ENCODE measurements around the gene NPC1L1. TPM values are rescaled to one million over a fixed set of nuclear protein-coding genes. Genes with fewer than 3 reads are reported as not detected.

NPC1L1 gene
- total RNA-seq, 6 experiments from 2014 or later: not detected

GRCh38 chr7:44549457-44549856 is 8.3 kb upstream of the NPC1L1 start:
- no peaks in the 10 kb centered on the region for H3K9me3 Mint-ChIP-seq
- no peaks in the 10 kb centered on the region for H3K36me3 Mint-ChIP-seq (ENCODE audit: low read depth)
- no peak overlapping the region for H3K27ac Mint-ChIP-seq
- H3K27me3 Mint-ChIP-seq (ENCODE audit: insufficient read depth): peaks cover 25% of the 10 kb centered on the region
- peaks cover 6% of the 10 kb centered on the region; the same call in 1 of the 2 replicates for H3K4me1 Mint-ChIP-seq (ENCODE audit: low read depth)
- H3K4me3 Mint-ChIP-seq: no peak overlapping the region
- TF ChIP-seq, protein P1, sequence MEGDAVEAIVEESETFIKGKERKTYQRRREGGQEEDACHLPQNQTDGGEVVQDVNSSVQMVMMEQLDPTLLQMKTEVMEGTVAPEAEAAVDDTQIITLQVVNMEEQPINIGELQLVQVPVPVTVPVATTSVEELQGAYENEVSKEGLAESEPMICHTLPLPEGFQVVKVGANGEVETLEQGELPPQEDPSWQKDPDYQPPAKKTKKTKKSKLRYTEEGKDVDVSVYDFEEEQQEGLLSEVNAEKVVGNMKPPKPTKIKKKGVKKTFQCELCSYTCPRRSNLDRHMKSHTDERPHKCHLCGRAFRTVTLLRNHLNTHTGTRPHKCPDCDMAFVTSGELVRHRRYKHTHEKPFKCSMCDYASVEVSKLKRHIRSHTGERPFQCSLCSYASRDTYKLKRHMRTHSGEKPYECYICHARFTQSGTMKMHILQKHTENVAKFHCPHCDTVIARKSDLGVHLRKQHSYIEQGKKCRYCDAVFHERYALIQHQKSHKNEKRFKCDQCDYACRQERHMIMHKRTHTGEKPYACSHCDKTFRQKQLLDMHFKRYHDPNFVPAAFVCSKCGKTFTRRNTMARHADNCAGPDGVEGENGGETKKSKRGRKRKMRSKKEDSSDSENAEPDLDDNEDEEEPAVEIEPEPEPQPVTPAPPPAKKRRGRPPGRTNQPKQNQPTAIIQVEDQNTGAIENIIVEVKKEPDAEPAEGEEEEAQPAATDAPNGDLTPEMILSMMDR (IDR thresholded peaks at IDR 0.05): no peak
- DNase-seq: no peak

- H3K36me3 Mint-ChIP-seq (ENCODE audit: low read depth): no peaks in the 10 kb centered on the region
- H3K4me1 Mint-ChIP-seq (ENCODE audit: low read depth): peaks cover 10% of the 10 kb centered on the region
- H3K9me3 Mint-ChIP-seq: no peaks in the 10 kb centered on the region
- no peak overlapping the region for H3K4me3 Mint-ChIP-seq
- no peak overlapping the region for H3K27ac Mint-ChIP-seq
- TF ChIP-seq, protein P1 (IDR thresholded peaks at IDR 0.05): no peak
- DNase-seq: no peak
- H3K27me3 Mint-ChIP-seq (ENCODE audit: insufficient read depth): peaks cover 21% of the 10 kb centered on the region
These were observed 7.8 kb upstream of the NPC1L1 start for GRCh38 chr7:44548893-44549292.

DNA sequence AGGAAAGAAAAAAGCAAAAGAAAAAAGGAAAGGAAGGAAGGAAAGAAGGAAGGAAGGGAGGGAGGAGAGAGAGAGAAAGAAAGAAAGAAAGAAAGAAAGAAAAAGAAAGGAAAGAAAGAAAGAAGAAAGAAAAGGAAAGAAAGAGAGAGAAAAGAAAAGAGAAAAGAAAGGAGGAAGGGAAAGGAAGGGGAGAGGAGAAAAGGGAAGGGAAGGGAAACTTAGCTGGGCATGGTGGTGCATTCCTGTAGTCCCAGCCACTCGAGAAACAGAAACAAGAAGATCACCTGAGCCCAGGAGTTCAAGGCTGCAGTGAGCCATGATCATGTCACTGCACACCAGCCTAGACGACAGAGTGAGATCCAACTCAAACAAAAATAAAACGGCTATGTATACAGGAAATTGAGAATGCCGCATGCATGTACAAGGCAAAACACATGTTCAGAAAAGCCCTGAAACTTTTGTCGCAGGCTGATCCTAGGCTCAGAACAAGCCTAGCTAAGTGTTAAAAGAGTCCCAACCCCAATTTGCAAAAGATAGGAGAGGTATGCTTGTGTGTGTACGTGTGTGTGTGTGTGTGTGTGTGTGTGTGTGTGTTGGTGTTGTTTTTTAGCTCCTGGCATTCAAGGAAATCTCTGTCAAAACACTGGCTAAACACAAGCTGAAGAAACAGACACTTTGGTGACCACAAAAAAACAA is 6.6 kb upstream of the NPC1L1 start:
- Mint-ChIP-seq H3K4me3 (no peak overlapping the region), H3K4me1 (ENCODE audit: low read depth) (peaks cover 20% of the 10 kb centered on the region), H3K36me3 (ENCODE audit: low read depth) (no peaks in the 10 kb centered on the region), H3K27me3 (ENCODE audit: insufficient read depth) (peaks cover 14% of the 10 kb centered on the region), H3K27ac (no peak overlapping the region), H3K9me3 (no peaks in the 10 kb centered on the region)
- DNase-seq: no peak
- TF ChIP-seq, protein P1 (IDR thresholded peaks at IDR 0.05): no peak

DNA sequence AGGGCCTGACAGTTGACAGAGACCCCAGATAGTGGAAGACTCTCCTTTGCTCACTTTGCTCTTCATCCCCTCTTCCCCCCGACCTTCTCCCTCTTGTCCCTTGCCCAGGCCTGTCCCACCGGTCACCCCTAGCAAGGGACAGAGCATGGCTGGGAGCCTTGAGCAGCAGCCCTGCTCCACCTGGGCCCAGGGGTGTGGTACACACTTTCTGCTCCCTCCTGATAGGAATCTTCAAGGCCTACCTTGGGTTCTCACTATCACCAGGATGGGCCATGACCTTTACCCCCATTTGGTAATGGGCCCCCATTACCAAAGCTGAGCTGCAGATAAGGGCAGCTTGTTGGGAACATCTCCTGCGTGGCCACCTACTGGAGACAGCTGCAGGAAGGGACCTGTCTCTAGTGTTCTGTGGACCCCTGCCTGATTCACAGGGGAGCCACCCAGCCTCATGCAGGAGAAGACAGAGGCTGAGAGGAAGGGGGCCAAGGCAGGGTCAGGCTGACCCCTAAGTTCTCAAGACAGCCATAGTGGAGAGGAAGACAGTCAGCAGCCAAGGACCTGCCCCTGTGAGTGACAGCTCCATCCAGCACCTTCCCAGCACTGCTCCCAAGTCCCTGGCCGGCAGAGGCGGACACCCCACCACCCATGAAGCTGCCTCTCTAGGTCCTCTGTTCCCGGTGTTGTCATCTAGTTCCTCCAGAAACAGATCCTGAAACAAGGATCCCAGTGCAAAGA is 913 bp upstream of the NPC1L1 start:
- Mint-ChIP-seq H3K27ac (no peak overlapping the region), H3K4me3 (no peak overlapping the region), H3K9me3 (no peaks in the 10 kb centered on the region), H3K4me1 (ENCODE audit: low read depth) (peaks cover 14% of the 10 kb centered on the region), H3K36me3 (ENCODE audit: low read depth) (no peaks in the 10 kb centered on the region), H3K27me3 (ENCODE audit: insufficient read depth) (peaks cover 21% of the 10 kb centered on the region)
- TF ChIP-seq, protein P1 (IDR thresholded peaks at IDR 0.05): no peak
- DNase-seq: no peak

GRCh38 chr7:44540592-44541027 is 520 bp downstream of the NPC1L1 start:
- Mint-ChIP-seq H3K4me1 (ENCODE audit: low read depth) (peaks cover 14% of the 10 kb centered on the region), H3K27me3 (ENCODE audit: insufficient read depth) (peaks cover 17% of the 10 kb centered on the region), H3K27ac (no peak overlapping the region), H3K36me3 (ENCODE audit: low read depth) (no peaks in the 10 kb centered on the region), H3K9me3 (no peaks in the 10 kb centered on the region), H3K4me3 (no peak overlapping the region)
- TF ChIP-seq, protein P1 (IDR thresholded peaks at IDR 0.05): no peak
- DNase-seq: no peak
